ENCODE data around the gene GDNF. TPM values are rescaled to one million over a fixed set of nuclear protein-coding genes. Genes with fewer than 3 reads are reported as not detected.
A peak's percentile ranks its signal among the peaks of the same experiment; 100 is the strongest.
"Not testable (repeated sequence)": the region's sequence is repeated elsewhere in the genome, so short reads cannot be mapped to it uniquely, and the experiment has no call there.

The GDNF gene
- total RNA-seq, 4 donors from 2014 or later = 0.81 to 6.4 (median 4.3) TPM

GRCh38 chr5:37804401-37804800 lies 35.4 kb downstream of the GDNF start:
- Histone ChIP-seq H3K4me1 (peaks cover 0 to 22% (median 0%) of the 10 kb centered on the region in 3 donors), H3K27me3 (no peaks in the 10 kb centered on the region), H3K27ac (peak overlapping the region in 1 of 4 donors; percentile 67), H3K9me3 (no peaks in the 10 kb centered on the region), H3K36me3 (no peaks in the 10 kb centered on the region), H3K4me3 (no peak overlapping the region)
- 57 to 92% methylated on average over 2 of the region's 2 CpGs for WGBS, 2 donors (ENCODE audit: low coverage in 1 of 2)
- no peak for ATAC-seq
- TF ChIP-seq POLR2AphosphoS5 (IDR thresholded peaks at IDR 0.05) = no peak
- TF ChIP-seq CTCF (IDR thresholded peaks at IDR 0.05) = no peak
- no peak for TF ChIP-seq EP300 (IDR thresholded peaks at IDR 0.05)
- TF ChIP-seq POLR2A (IDR thresholded peaks at IDR 0.05) = no peak

GRCh38 chr5:37803487-37803886 lies 36.4 kb downstream of the GDNF start:
- TF ChIP-seq POLR2AphosphoS5 (IDR thresholded peaks at IDR 0.05) (no peak), EP300 (IDR thresholded peaks at IDR 0.05) (no peak), POLR2A (IDR thresholded peaks at IDR 0.05) (no peak), CTCF (IDR thresholded peaks at IDR 0.05) (no peak)
- no peak overlapping the region for H3K27ac ChIP-seq
- no peaks in the 10 kb centered on the region for H3K9me3 ChIP-seq
- no peak overlapping the region for H3K4me3 ChIP-seq
- H3K27me3 ChIP-seq = no peaks in the 10 kb centered on the region
- ATAC-seq = no peak
- H3K4me1 ChIP-seq = peaks cover 0 to 22% (median 0%) of the 10 kb centered on the region in 3 donors
- no peaks in the 10 kb centered on the region for H3K36me3 ChIP-seq
- WGBS, 2 donors (ENCODE audit: low coverage in 1 of 2) = 27 to 67% methylated on average over 1 of the region's 1 CpG

- no peak overlapping the region for H3K4me3 ChIP-seq
- H3K27me3 ChIP-seq = no peaks in the 10 kb centered on the region
- H3K9me3 ChIP-seq = peaks cover 0 to under 1% (median 0%) of the 10 kb centered on the region in 3 donors
- H3K27ac ChIP-seq = no peak overlapping the region
- 100% methylated on average over 2 of the region's 2 CpGs for WGBS, 2 donors (ENCODE audit: low coverage in 1 of 2)
- peaks cover 0 to 20% (median 0%) of the 10 kb centered on the region in 3 donors for H3K4me1 ChIP-seq
- H3K36me3 ChIP-seq = no peaks in the 10 kb centered on the region
- no peak for ATAC-seq
- TF ChIP-seq CTCF (IDR thresholded peaks at IDR 0.05) (no peak), POLR2A (IDR thresholded peaks at IDR 0.05) (no peak), EP300 (IDR thresholded peaks at IDR 0.05) (no peak), POLR2AphosphoS5 (IDR thresholded peaks at IDR 0.05) (no peak)
These were observed 38.3 kb downstream of the GDNF start for GRCh38 chr5:37801521-37801920.

GRCh38 chr5:37799865-37800421 lies 39.9 kb downstream of the GDNF start:
- no peak overlapping the region for H3K27ac ChIP-seq
- ATAC-seq = no peak
- H3K9me3 ChIP-seq = peaks cover 0 to 16% (median 0%) of the 10 kb centered on the region in 3 donors
- WGBS, 2 donors (ENCODE audit: low coverage in 1 of 2) = 89% methylated on average over 1 to 2 of the region's 2 CpGs
- no peak overlapping the region for H3K4me3 ChIP-seq
- TF ChIP-seq POLR2A (IDR thresholded peaks at IDR 0.05) (no peak), CTCF (IDR thresholded peaks at IDR 0.05) (no peak), POLR2AphosphoS5 (IDR thresholded peaks at IDR 0.05) (no peak), EP300 (IDR thresholded peaks at IDR 0.05) (no peak)
- peaks cover 0 to 4% (median 0%) of the 10 kb centered on the region in 3 donors for H3K4me1 ChIP-seq
- H3K36me3 ChIP-seq = no peaks in the 10 kb centered on the region
- H3K27me3 ChIP-seq = no peaks in the 10 kb centered on the region

GRCh38 chr5:37796435-37796834 lies 43.4 kb downstream of the GDNF start:
- ATAC-seq, H3K4me3 ChIP-seq: not testable (repeated sequence)
- WGBS, 2 donors (ENCODE audit: low coverage in 1 of 2) = 100% methylated on average over 1 of the region's 1 CpG

GRCh38 chr5:37795292-37795691 lies 44.5 kb downstream of the GDNF start:
- 72 to 93% methylated on average over 2 of the region's 2 CpGs for WGBS, 2 donors (ENCODE audit: low coverage in 1 of 2)

More at GRCh38 chr5:37796435-37796834, 43.4 kb downstream of the GDNF start:
- H3K27ac ChIP-seq, H3K27me3 ChIP-seq, H3K36me3 ChIP-seq, H3K4me1 ChIP-seq: not testable (repeated sequence)
- H3K9me3 ChIP-seq = peaks cover 0 to 19% (median 0%) of the 10 kb centered on the region in 3 donors

More at GRCh38 chr5:37795292-37795691, 44.5 kb downstream of the GDNF start:
- not testable (repeated sequence) for H3K4me3 ChIP-seq, H3K27me3 ChIP-seq, H3K27ac ChIP-seq, H3K4me1 ChIP-seq, H3K36me3 ChIP-seq, ATAC-seq
- peaks cover 0 to 19% (median 0%) of the 10 kb centered on the region in 3 donors for H3K9me3 ChIP-seq
